HepG2 (cell line): ENCODE data around the gene ANKRD65. TPM values are rescaled to one million over a fixed set of nuclear protein-coding genes. Genes with fewer than 3 reads are reported as not detected.

Source experiments
- polyA plus RNA-seq, 8 experiments: library from polyadenylated mRNA; depleted of rRNA in 3 of 8; stranded (reverse) in 7 of 8; unstranded in 1 of 8; fragments of >200 nt; fragmentation: Illumina TruSeq in 4 of 8; extraction: Trizol in 4 of 8; gene quantifications; 2 replicates each; pipeline versions ENCODE4 v1.2.1 to v1.2.3, GENCODE V29; 2011 to 2016; ENCODE audit warnings: low read depth in 4 of 8, missing spikeins in 1 of 8, mixed read lengths in 1 of 8; ENCODE audit not compliant: insufficient read depth in 1 of 8
- total RNA-seq, 5 experiments: library from RNA; depleted of rRNA; stranded (reverse); fragments of >200 nt; fragmentation: Illumina TruSeq; extraction: Trizol; gene quantifications; 2 replicates each; pipeline ENCODE4 v1.2.3, GENCODE V29; 2016; ENCODE audit warnings: low read depth in 1 of 5

The ANKRD65 gene
- total and polyA plus RNA-seq, 2 of the 13 experiments (the other 11 are each of a cell fraction or from before 2014, with no cell fraction given) = 12.1 to 30.1 TPM

Other genes starting within 250 kb of the ANKRD65 start
- gene TTLL10, start 247.4 kb downstream of the ANKRD65 start, total RNA-seq (2016; rRNA removed; fragmentation: Illumina TruSeq; extraction: Trizol) = not detected in 2 replicates
- gene TTLL10, start 247.4 kb downstream of the ANKRD65 start, polyA plus RNA-seq (2011; rRNA removed) = not detected in 2 replicates
- gene TNFRSF18, start 214.7 kb downstream of the ANKRD65 start, total RNA-seq (2016; rRNA removed; fragmentation: Illumina TruSeq; extraction: Trizol) = not detected in 2 replicates
- not detected in 2 replicates for gene TNFRSF18, start 214.7 kb downstream of the ANKRD65 start, polyA plus RNA-seq (2011; rRNA removed)
- not detected in 2 replicates for gene TNFRSF4, start 207.1 kb downstream of the ANKRD65 start, total RNA-seq (2016; rRNA removed; fragmentation: Illumina TruSeq; extraction: Trizol)
- gene TNFRSF4, start 207.1 kb downstream of the ANKRD65 start, polyA plus RNA-seq (2011; rRNA removed) = 0.21 TPM in 1 of 2 replicates, not detected in the other
- gene SDF4, start 189.3 kb downstream of the ANKRD65 start, total RNA-seq (2016; rRNA removed; fragmentation: Illumina TruSeq; extraction: Trizol) = 45.3 and 107 TPM in 2 replicates
- 80.8 and 99.6 TPM in 2 replicates for gene SDF4, start 189.3 kb downstream of the ANKRD65 start, polyA plus RNA-seq (2011; rRNA removed)
- gene B3GALT6, start 189.0 kb downstream of the ANKRD65 start, total RNA-seq (2016; rRNA removed; fragmentation: Illumina TruSeq; extraction: Trizol) = 9.2 and 14.2 TPM in 2 replicates
- gene B3GALT6, start 189.0 kb downstream of the ANKRD65 start, polyA plus RNA-seq (2011; rRNA removed) = 3.9 and 5.8 TPM in 2 replicates
- 0.29 and 0.64 TPM in 2 replicates for gene C1QTNF12, start 174.6 kb downstream of the ANKRD65 start, total RNA-seq (2016; rRNA removed; fragmentation: Illumina TruSeq; extraction: Trizol)
- 0.18 and 0.29 TPM in 2 replicates for gene C1QTNF12, start 174.6 kb downstream of the ANKRD65 start, polyA plus RNA-seq (2011; rRNA removed)
- gene UBE2J2, start 147.4 kb downstream of the ANKRD65 start, total RNA-seq (2016; rRNA removed; fragmentation: Illumina TruSeq; extraction: Trizol) = 22.1 and 29.4 TPM in 2 replicates
- gene UBE2J2, start 147.4 kb downstream of the ANKRD65 start, polyA plus RNA-seq (2011; rRNA removed) = 25.4 and 28.8 TPM in 2 replicates
- 0.93 and 2.6 TPM in 2 replicates for gene SCNN1D, start 140.8 kb downstream of the ANKRD65 start, total RNA-seq (2016; rRNA removed; fragmentation: Illumina TruSeq; extraction: Trizol)
- gene SCNN1D, start 140.8 kb downstream of the ANKRD65 start, polyA plus RNA-seq (2011; rRNA removed) = 2.3 and 4.7 TPM in 2 replicates
- 16.4 and 29.4 TPM in 2 replicates for gene ACAP3, start 113.3 kb downstream of the ANKRD65 start, total RNA-seq (2016; rRNA removed; fragmentation: Illumina TruSeq; extraction: Trizol)
- 50.8 and 56.3 TPM in 2 replicates for gene ACAP3, start 113.3 kb downstream of the ANKRD65 start, polyA plus RNA-seq (2011; rRNA removed)
- gene PUSL1, start 112.7 kb downstream of the ANKRD65 start, total RNA-seq (2016; rRNA removed; fragmentation: Illumina TruSeq; extraction: Trizol) = 21.7 and 22.2 TPM in 2 replicates
- gene PUSL1, start 112.7 kb downstream of the ANKRD65 start, polyA plus RNA-seq (2011; rRNA removed) = 8.3 and 9.8 TPM in 2 replicates
- gene INTS11, start 96.6 kb downstream of the ANKRD65 start, total RNA-seq (2016; rRNA removed; fragmentation: Illumina TruSeq; extraction: Trizol) = 46.4 and 52.8 TPM in 2 replicates
- gene INTS11, start 96.6 kb downstream of the ANKRD65 start, polyA plus RNA-seq (2011; rRNA removed) = 94.8 and 104 TPM in 2 replicates
- 7.2 and 9.3 TPM in 2 replicates for gene CPTP, start 96.5 kb downstream of the ANKRD65 start, total RNA-seq (2016; rRNA removed; fragmentation: Illumina TruSeq; extraction: Trizol)
- 5.5 and 8.0 TPM in 2 replicates for gene CPTP, start 96.5 kb downstream of the ANKRD65 start, polyA plus RNA-seq (2011; rRNA removed)
- 0.15 TPM in 1 of 2 replicates, not detected in the other for gene TAS1R3, start 90.0 kb downstream of the ANKRD65 start, total RNA-seq (2016; rRNA removed; fragmentation: Illumina TruSeq; extraction: Trizol)
- 0.13 and 0.20 TPM in 2 replicates for gene TAS1R3, start 90.0 kb downstream of the ANKRD65 start, polyA plus RNA-seq (2011; rRNA removed)
- 42.8 and 60.4 TPM in 2 replicates for gene DVL1, start 71.9 kb downstream of the ANKRD65 start, total RNA-seq (2016; rRNA removed; fragmentation: Illumina TruSeq; extraction: Trizol)
- gene DVL1, start 71.9 kb downstream of the ANKRD65 start, polyA plus RNA-seq (2011; rRNA removed) = 30.8 and 49.5 TPM in 2 replicates
- gene MXRA8, start 62.7 kb downstream of the ANKRD65 start, total RNA-seq (2016; rRNA removed; fragmentation: Illumina TruSeq; extraction: Trizol) = 5.4 and 19.8 TPM in 2 replicates
- gene MXRA8, start 62.7 kb downstream of the ANKRD65 start, polyA plus RNA-seq (2011; rRNA removed) = 44.8 and 71.0 TPM in 2 replicates
- gene AURKAIP1, start 46.1 kb downstream of the ANKRD65 start, total RNA-seq (2016; rRNA removed; fragmentation: Illumina TruSeq; extraction: Trizol) = 161 and 175 TPM in 2 replicates
- 64.6 and 69.5 TPM in 2 replicates for gene AURKAIP1, start 46.1 kb downstream of the ANKRD65 start, polyA plus RNA-seq (2011; rRNA removed)
- 19.6 and 105 TPM in 2 replicates for gene CCNL2, start 21.9 kb downstream of the ANKRD65 start, total RNA-seq (2016; rRNA removed; fragmentation: Illumina TruSeq; extraction: Trizol)
- gene CCNL2, start 21.9 kb downstream of the ANKRD65 start, polyA plus RNA-seq (2011; rRNA removed) = 340 and 452 TPM in 2 replicates
- 127 and 175 TPM in 2 replicates for gene MRPL20, start 14.0 kb downstream of the ANKRD65 start, total RNA-seq (2016; rRNA removed; fragmentation: Illumina TruSeq; extraction: Trizol)
- gene MRPL20, start 14.0 kb downstream of the ANKRD65 start, polyA plus RNA-seq (2011; rRNA removed) = 59.0 and 59.2 TPM in 2 replicates
- 25.1 and 57.5 TPM in 2 replicates for gene VWA1, start 14.4 kb upstream of the ANKRD65 start, total RNA-seq (2016; rRNA removed; fragmentation: Illumina TruSeq; extraction: Trizol)
- 40.9 and 61.3 TPM in 2 replicates for gene VWA1, start 14.4 kb upstream of the ANKRD65 start, polyA plus RNA-seq (2011; rRNA removed)
- 3.2 and 4.7 TPM in 2 replicates for gene ATAD3C, start 28.4 kb upstream of the ANKRD65 start, total RNA-seq (2016; rRNA removed; fragmentation: Illumina TruSeq; extraction: Trizol)
- gene ATAD3C, start 28.4 kb upstream of the ANKRD65 start, polyA plus RNA-seq (2011; rRNA removed) = 2.4 and 3.5 TPM in 2 replicates
- gene ATAD3B, start 50.5 kb upstream of the ANKRD65 start, total RNA-seq (2016; rRNA removed; fragmentation: Illumina TruSeq; extraction: Trizol) = 21.1 and 31.1 TPM in 2 replicates
- 9.6 and 15.4 TPM in 2 replicates for gene ATAD3B, start 50.5 kb upstream of the ANKRD65 start, polyA plus RNA-seq (2011; rRNA removed)
- gene ATAD3A, start 90.9 kb upstream of the ANKRD65 start, total RNA-seq (2016; rRNA removed; fragmentation: Illumina TruSeq; extraction: Trizol) = 33.4 and 49.0 TPM in 2 replicates
- gene ATAD3A, start 90.9 kb upstream of the ANKRD65 start, polyA plus RNA-seq (2011; rRNA removed) = 10.6 and 15.5 TPM in 2 replicates
- gene TMEM240, start 119.3 kb upstream of the ANKRD65 start, total RNA-seq (2016; rRNA removed; fragmentation: Illumina TruSeq; extraction: Trizol) = not detected in 2 replicates
- 0.17 and 0.21 TPM in 2 replicates for gene TMEM240, start 119.3 kb upstream of the ANKRD65 start, polyA plus RNA-seq (2011; rRNA removed)
- 63.5 and 67.1 TPM in 2 replicates for gene SSU72, start 153.6 kb upstream of the ANKRD65 start, total RNA-seq (2016; rRNA removed; fragmentation: Illumina TruSeq; extraction: Trizol)
- 41.7 and 42.8 TPM in 2 replicates for gene SSU72, start 153.6 kb upstream of the ANKRD65 start, polyA plus RNA-seq (2011; rRNA removed)
- gene FNDC10, start 178.9 kb upstream of the ANKRD65 start, total RNA-seq (2016; rRNA removed; fragmentation: Illumina TruSeq; extraction: Trizol) = 2.0 and 2.5 TPM in 2 replicates
- 2.2 and 3.1 TPM in 2 replicates for gene FNDC10, start 178.9 kb upstream of the ANKRD65 start, polyA plus RNA-seq (2011; rRNA removed)
- 10.3 and 30.4 TPM in 2 replicates for gene MIB2, start 194.2 kb upstream of the ANKRD65 start, total RNA-seq (2016; rRNA removed; fragmentation: Illumina TruSeq; extraction: Trizol)
- gene MIB2, start 194.2 kb upstream of the ANKRD65 start, polyA plus RNA-seq (2011; rRNA removed) = 19.9 and 31.3 TPM in 2 replicates
- gene MMP23B, start 210.9 kb upstream of the ANKRD65 start, total RNA-seq (2016; rRNA removed; fragmentation: Illumina TruSeq; extraction: Trizol) = 0.75 and 1.0 TPM in 2 replicates
- 0.61 and 2.0 TPM in 2 replicates for gene MMP23B, start 210.9 kb upstream of the ANKRD65 start, polyA plus RNA-seq (2011; rRNA removed)
- gene CDK11B, start 237.7 kb upstream of the ANKRD65 start, total RNA-seq (2016; rRNA removed; fragmentation: Illumina TruSeq; extraction: Trizol) = 12.4 and 15.1 TPM in 2 replicates
- gene CDK11B, start 237.7 kb upstream of the ANKRD65 start, polyA plus RNA-seq (2011; rRNA removed) = 3.6 and 3.9 TPM in 2 replicates